Jurkat, Clone E6-1 (cell line): Measurements from ENCODE around the gene NAPSA. TPM values are rescaled to one million over a fixed set of nuclear protein-coding genes. Genes with fewer than 3 reads are reported as not detected.
"Not testable (repeated sequence)": the region's sequence is repeated elsewhere in the genome, so short reads cannot be mapped to it uniquely, and the experiment has no call there.

Experiments
- DNase-seq: peaks from one replicate; pipeline ENCODE4 v3.0.0-alpha.2; 2011; ENCODE audit warnings: low read depth, low spot score
- H3K4me3 ChIP-seq: 2 replicates; pipeline ENCODE4 v1.5.1; 2011; ENCODE audit warnings: mild to moderate bottlenecking, low read length, control low read depth, moderate library complexity
- polyA plus RNA-seq: library from polyadenylated mRNA; unstranded; fragments of >200 nt; gene quantifications from one replicate; pipeline ENCODE4 v1.2.1, GENCODE V29; 2012; ENCODE audit warnings: missing spikeins; ENCODE audit not compliant: insufficient read length, insufficient read depth

Gene NAPSA
- polyA plus RNA-seq: 1.6 TPM

DNA sequence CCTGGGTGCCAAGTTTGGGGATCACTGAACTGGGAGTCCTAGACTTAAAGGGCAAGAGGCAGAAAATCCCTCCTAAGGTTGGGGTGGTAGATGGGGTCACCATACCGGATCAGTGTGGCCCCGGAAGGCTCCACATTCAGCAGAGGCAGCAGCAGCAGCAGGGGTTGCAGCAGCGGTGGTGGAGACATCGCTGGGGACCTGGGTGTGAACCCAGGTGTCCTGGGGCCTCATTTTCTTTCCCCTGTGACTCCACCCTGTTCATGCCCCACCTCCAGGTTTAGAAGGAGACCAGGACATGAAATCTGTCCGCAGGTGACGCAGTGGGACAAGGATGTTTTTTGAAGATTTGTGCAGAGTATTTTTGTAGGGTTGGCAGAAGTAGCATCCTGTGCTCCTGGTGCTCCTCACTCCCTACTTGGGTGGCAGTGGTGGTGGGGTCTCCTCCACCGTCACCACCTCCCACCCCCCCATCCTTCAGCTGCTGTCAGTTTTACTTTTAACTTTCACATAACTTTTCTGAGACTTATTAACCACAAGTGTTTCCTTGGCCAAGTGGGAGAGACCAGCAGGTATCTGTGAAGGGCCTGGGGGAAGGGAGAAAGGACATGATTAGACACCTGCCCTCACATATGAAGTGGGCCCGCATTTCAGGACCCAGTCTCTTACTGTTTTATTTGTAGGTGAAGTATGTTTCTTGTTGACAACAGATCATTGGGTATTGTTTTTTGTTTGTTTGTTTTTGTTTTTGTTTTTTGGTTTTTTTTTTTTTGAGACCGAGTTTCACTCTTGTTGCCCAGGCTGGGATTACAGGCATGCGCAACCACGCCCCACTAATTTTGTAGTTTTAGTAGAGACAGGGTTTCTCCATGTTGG lies at the start of gene NAPSA:
NAPSA (minus strand) TSS at position 206 of the 873 bp plus-strand sequence; CDS start at position 188, 18 bp downstream.
- no peak for DNase-seq
- no peak within 1 kb of the TSS for H3K4me3 ChIP-seq

DNA sequence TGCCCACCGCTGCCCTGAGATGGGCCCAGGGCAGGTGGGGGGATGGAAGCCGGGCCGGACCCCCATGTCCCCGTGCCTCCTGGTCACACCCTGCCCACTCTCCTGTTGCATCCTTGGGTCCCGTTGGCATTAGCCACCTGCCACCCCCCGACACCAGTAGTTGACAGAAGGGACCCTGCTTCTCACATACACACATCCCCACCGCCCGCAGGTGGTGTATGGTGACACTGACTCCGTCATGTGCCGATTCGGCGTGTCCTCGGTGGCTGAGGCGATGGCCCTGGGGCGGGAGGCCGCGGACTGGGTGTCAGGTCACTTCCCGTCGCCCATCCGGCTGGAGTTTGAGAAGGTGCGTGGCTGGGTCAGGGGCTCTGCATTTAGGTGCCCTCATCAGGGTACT lies 48.1 kb upstream of the NAPSA start:
- DNase-seq: no peak
- H3K4me3 ChIP-seq: no peak overlapping the region

DNA sequence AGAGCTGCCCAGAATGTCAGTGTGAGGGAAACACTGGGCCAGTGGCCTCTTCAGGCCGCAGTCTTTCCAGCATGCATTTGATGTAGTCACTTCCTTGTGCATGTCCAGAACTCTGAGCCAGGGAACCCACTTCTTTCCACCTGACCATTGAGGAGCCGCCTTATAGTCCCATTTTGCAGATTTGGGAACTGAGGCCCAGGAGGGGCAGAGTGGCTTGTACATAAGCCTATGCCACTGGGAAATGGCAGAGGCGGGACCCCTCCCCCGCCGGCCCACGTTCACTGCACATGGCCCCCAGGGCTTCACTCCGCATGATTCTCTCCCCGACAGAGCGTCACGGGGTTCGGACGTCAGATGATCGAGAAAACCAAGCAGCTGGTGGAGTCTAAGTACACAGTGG lies 47.7 kb upstream of the NAPSA start:
- no peak for DNase-seq
- H3K4me3 ChIP-seq: no peak overlapping the region

DNA sequence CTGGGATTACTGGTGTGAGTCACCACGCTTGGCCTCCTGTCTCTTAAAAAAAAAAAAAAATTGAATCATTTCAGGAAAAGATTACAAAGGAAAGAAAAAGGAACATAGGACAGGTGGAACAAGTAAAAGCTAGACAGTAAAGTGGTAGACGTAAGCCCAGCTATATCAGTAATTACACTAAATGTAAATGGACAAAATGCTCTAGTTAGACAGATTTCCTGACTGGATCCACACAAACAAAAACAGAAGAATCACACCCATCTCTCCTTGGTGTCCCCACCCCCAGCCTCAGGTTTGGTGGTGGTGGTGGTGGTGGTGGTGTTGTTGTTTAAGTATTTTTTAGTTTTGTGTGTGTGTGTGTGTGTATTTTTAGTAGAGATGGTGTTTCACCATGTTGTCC lies 47.0 kb upstream of the NAPSA start:
- no peak for DNase-seq
- no peak overlapping the region for H3K4me3 ChIP-seq

DNA sequence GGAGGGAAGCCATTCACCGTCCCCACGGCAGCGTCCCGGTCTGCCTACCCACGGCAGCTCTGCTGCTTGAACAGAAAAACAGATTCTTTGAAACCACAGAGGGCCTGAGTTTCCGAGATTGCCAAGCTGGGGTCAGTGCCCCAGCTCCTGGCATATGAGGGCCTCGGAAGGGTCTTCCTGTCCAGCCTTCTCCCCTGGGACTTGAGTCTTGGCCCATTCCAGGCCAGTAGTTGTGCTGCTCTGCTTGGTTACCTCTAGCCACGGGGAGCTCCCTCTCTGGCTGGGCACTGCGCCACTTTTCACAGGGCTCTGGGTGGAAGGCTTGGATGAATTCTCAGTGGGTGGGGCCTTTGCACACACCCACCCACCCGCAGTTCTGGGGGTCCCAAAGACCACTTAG lies 44.7 kb upstream of the NAPSA start:
- DNase-seq: no peak
- no peak overlapping the region for H3K4me3 ChIP-seq

DNA sequence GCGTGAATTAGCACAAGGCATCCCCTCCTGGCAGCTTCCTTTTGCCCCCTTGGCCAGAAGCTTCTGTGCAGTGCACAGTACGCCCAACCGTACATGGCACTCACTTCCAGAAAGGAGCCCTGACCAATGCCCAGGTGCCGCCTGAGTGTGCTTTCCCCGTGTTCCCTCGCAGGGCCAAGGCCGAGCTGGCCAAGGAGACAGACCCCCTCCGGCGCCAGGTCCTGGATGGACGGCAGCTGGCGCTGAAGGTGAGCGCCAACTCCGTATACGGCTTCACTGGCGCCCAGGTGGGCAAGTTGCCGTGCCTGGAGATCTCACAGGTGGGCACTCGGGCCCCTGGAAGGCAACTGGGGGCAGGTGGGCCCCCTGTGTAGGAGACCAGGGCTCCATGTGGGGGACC lies 43.9 kb upstream of the NAPSA start:
- DNase-seq: no peak
- H3K4me3 ChIP-seq: no peak overlapping the region

DNA sequence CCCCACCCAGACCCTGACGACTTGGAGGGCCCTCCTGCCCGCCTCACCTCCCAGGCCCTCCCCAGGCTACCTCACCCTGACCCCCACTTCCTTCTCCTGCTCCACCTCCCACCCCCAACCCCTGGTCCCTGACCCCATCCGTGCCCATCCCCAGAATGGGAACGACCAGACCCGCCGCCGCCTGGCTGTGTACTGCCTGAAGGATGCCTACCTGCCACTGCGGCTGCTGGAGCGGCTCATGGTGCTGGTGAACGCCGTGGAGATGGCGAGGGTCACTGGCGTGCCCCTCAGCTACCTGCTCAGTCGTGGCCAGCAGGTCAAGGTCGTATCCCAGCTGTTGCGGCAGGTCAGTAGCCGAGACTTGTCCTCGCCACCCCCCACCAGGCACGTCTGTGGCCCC lies 41.4 kb upstream of the NAPSA start:
- no peak overlapping the region for H3K4me3 ChIP-seq
- DNase-seq: no peak

DNA sequence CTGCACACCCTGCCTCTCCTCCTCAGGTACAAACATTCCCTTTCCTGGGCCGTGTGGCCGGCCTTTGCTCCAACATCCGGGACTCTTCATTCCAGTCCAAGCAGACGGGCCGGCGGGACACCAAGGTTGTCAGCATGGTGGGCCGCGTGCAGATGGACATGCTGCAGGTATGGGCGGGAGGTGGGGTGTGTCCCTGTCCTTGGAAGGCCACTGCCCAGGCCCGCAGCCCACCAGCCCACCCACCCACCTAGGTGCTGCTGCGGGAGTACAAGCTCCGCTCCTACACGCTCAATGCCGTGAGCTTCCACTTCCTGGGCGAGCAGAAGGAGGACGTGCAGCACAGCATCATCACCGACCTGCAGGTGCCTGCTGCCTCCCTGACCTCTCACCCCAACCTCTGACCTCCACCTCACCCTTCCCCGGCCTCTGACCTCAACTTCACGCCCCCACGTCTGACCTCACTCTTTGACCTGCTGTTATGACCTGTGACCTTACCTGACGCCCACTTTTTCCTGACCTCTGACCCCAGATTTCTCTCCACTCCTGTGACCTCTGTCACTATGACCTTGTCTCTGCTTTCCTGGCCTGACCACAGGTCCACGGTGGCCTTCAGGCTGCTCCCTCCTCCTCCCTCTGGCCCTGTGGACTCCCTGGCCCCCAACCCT lies 40.8 kb upstream of the NAPSA start:
- H3K4me3 ChIP-seq: no peak overlapping the region
- DNase-seq: no peak

DNA sequence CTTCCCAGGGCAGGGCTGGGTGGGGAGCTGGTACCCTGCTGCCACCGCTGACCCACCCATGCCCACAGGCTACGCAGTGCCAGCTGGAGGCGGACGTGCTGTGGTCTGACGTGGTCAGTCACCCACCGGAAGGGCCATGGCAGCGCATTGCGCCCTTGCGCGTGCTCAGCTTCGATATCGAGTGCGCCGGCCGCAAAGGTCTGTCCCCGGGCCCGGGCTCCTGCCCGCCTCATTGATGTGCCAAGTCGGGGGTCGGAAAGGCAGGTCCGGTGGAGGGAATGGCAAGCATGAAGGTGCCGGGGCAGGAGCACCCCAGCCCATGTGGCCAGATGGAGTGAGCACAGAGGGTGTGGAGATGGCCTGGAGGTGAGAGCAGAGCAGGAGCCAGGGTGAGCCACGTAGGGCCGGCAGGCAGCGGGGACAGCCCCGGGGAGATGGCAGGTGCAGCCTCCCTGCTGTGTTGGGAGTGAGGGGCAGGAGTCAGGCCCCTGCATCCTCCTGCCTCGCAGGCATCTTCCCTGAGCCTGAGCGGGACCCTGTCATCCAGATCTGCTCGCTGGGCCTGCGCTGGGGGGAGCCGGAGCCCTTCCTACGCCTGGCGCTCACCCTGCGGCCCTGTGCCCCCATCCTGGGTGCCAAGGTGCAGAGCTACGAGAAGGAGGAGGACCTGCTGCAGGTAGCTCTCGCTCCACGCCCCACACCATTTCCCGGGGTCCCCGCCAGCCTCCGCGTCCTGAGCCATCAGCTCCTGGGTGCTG lies 37.3 kb upstream of the NAPSA start:
- no peak overlapping the region for H3K4me3 ChIP-seq
- no peak for DNase-seq

DNA sequence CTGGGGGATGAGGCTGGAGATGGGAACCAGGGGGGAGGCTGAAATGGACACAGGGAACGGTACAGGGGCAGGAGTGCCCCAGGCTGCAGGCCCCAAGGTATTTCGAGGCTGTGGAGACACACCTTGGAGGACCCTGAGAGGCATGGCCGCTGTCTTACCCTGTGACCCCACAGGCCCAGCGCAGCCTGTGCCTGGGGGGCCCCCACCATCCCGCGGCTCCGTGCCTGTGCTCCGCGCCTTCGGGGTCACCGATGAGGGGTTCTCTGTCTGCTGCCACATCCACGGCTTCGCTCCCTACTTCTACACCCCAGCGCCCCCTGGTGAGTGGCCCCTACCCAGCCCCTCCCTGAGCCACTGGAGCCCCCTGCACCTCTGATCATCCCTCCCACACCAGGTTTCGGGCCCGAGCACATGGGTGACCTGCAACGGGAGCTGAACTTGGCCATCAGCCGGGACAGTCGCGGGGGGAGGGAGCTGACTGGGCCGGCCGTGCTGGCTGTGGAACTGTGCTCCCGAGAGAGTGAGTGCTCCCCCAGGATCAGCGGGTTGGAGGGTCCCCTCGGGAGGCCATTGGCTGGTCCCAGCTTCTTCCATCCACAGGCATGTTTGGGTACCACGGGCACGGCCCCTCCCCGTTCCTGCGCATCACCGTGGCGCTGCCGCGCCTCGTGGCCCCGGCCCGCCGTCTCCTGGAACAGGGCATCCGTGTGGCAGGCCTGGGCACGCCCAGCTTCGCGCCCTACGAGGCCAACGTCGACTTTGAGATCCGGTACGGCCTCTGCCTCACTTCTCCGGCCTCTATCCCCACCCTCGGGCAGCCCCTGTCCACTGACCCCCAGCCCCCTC lies 36.4 kb upstream of the NAPSA start:
- DNase-seq: no peak

DNA sequence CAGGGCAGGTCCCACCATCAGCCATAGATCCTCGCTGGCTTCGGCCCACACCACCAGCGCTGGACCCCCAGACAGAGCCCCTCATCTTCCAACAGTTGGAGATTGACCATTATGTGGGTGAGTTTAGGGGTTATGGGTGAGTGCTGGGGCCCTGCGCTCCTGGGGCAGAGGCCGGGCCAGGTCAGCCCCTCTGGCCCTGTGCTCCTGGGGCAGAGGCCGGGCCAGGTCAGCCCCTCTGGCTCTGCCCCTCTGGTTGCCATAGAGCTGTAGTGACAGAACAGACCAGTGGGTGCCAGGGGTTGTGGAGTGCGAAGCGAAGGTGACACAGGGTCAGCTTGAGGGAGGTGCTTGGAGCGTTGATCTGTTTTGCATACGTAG lies 33.9 kb upstream of the NAPSA start:
- DNase-seq: no peak
- H3K4me3 ChIP-seq: no peak overlapping the region

More for the DNA sequence above, 36.4 kb upstream of the NAPSA start:
- H3K4me3 ChIP-seq: no peak overlapping the region

DNA sequence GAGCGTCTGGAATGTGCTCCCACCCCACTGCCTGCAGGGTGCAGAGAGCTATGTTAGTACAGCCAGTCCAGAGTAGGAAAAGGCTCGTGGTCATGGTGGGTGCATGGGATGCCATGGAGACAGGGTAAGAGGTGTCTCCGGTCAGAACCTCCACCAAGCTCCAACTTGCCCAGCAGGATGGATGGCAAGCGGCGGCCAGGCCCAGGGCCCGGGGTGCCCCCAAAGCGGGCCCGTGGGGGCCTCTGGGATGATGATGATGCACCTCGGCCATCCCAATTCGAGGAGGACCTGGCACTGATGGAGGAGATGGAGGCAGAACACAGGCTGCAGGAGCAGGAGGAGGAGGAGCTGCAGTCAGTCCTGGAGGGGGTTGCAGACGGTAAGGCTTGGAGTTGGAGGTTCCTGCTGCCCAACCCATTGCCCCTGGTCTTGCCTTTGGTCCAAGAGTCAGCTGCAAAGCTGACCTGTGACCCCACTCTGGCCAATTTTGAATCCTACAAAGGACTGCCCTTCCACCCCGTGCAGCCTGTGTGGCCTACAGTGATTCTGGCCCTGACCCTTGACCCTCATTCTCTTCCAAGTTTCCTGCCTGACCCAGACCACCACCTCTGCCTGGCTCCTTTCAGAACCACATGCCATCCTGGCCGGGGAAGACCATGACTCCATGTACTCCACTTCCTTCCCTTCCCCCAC lies 33.4 kb upstream of the NAPSA start:
- H3K4me3 ChIP-seq: no peak overlapping the region
- DNase-seq: no peak

DNA sequence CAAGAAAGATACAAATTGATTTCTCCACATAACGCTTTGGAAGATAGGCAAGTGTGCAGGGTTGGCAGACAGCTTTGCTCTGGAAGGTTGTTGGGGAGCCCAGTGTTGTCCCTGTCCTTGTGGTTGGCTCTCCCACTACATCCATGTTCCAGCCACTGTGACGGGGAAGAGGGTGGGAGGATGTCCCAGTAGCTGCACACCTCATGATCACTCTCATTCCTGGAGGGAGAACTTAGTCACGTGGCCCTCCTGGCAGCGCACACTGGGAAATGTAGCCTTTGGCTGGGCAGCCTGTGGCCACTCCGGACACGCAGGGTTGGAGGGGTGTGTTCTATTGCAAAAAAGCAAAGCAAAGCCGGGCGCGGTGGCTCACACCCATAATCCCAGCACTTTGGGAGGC lies 28.6 kb upstream of the NAPSA start:
- DNase-seq: no peak
- no peak overlapping the region for H3K4me3 ChIP-seq

DNA sequence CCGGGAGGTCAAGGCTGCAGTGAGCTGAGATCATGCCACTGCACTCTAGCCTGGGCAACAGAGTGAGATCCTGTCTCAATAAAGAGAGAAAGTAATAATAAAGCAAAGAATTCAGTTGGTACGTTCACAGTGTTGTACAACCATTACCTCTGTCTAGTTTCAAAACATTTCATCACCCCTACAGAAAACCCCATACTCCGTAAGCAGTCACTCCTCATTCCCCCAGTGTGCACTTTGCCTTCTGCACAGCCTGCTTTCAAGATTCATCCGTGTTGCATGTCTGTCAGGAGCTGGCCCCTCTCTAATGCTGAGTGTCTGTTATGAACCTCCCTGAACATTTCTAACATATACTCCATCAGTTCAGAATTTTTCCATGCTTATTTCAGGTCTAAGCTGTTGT lies 28.1 kb upstream of the NAPSA start:
- DNase-seq: no peak
- no peak overlapping the region for H3K4me3 ChIP-seq

DNA sequence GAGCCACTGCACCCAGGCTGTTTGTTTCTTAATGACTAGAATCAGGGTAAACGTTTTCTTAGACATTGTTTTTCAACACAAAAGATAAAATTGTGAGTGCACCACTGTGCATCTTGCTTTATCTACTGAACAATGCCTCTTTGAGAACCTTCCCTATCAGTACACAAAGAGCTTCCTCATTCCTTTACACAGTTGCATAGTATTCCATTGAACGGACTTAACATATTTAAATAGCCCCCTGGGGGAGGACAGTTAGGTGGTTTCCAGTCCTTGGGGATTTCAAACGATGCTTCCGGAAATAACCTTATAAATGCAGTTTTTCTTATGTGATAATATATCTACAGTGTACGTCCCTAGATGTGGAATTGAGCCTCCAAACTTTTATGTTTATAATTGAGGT lies 27.3 kb upstream of the NAPSA start:
- DNase-seq: no peak
- no peak overlapping the region for H3K4me3 ChIP-seq

DNA sequence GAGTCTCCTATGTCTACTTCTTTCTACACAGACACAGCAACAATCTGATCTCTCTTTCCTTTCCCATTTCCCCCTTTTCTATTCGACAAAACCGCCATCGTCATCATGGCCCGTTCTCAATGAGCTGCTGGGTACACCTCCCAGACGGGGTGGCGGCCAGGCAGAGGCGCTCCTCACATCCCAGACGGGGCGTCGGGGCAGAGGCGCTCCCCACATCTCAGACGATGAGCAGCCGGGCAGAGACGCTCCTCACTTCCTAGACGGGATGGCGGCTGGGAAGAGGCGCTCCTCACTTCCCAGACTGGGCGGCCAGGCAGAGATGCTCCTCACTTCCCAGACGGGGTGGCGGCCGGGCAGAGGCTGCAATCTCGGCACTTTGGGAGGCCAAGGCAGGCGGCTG lies 25.5 kb upstream of the NAPSA start:
- not testable (repeated sequence) for DNase-seq

DNA sequence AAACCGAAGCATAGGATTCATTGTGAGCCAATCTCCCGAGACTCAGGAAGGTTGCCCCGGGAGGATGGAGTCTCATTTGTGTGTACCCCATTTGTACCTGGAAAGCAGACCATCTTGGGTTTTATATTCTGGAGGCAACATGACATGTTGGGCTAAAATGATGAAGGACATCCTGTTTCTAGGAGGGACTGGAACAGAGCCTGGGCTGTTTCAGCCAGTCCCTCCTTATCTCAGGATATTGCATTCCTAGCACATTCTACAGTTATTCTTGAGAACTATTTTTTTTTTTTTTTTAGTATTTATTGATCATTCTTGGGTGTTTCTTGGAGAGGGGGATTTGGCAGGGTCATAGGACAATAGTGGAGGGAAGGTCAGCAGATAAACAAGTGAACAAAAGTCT lies 24.9 kb upstream of the NAPSA start:
- not testable (repeated sequence) for H3K4me3 ChIP-seq, DNase-seq

More for the DNA sequence above, 25.5 kb upstream of the NAPSA start:
- not testable (repeated sequence) for H3K4me3 ChIP-seq

DNA sequence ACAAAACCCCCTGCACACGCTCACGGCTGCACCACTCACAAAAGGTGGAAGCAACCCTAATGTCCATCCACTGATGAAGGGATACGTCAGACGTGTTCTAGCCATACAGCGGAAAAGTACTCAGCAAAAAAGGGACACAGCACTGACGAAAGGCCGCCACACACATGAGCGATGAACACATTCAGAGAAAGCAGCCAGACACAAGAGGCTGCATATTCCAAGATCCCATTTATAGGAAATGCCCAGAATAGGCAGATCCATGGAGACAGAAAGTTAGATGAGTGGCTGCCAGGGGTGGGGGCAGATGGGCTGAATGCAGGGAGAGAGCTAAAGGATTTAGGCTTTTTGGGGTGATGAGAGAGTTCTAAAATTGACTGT lies 22.4 kb upstream of the NAPSA start:
- no peak for DNase-seq

More for the DNA sequence above, 22.4 kb upstream of the NAPSA start:
- no peak overlapping the region for H3K4me3 ChIP-seq
